Small intestine (tissue), 16 donors: ENCODE measurements around the gene CDH1. TPM values are rescaled to one million over a fixed set of nuclear protein-coding genes. Genes with fewer than 3 reads are reported as not detected.

Source experiments
- DNase-seq, 2 donors: peaks; one replicate each; pipeline versions ENCODE4 v3.0.0 to v3.0.0-alpha.2; 2013
- FAIRE-seq: peaks from 2 replicates; lab custom pipeline; 2012; peaks lifted over from hg19 to GRCh38; lab: Jason Lieb, UNC
- H3K27ac ChIP-seq, 3 donors: one replicate each; pipeline ENCODE4 v1.5.1; 2013; ENCODE audit warnings: low read length in 2 of 3, mild to moderate bottlenecking in 2 of 3, control low read depth in 1 of 3, inconsistent platforms in 1 of 3, low read depth in 1 of 3, moderate library complexity in 1 of 3
- H3K27me3 ChIP-seq, 3 donors: one replicate each; pipeline ENCODE4 v1.6.1; 2013; ENCODE audit warnings: low read length in 3 of 3, inconsistent platforms in 1 of 3; ENCODE audit not compliant: control insufficient read depth in 3 of 3, insufficient read depth in 3 of 3
- H3K36me3 ChIP-seq, 3 donors: one replicate each; pipeline ENCODE4 v1.6.1; 2013; ENCODE audit warnings: low read length in 3 of 3, inconsistent platforms in 1 of 3, low read depth in 1 of 3, mild to moderate bottlenecking in 1 of 3, moderate library complexity in 1 of 3; ENCODE audit not compliant: control insufficient read depth in 3 of 3, insufficient read depth in 2 of 3
- H3K4me1 ChIP-seq, 3 donors: one replicate each; pipeline ENCODE4 v1.6.1; 2013; ENCODE audit warnings: low read length in 2 of 3, inconsistent platforms in 1 of 3, low read depth in 1 of 3, mild to moderate bottlenecking in 1 of 3, moderate library complexity in 1 of 3; ENCODE audit not compliant: control insufficient read depth in 3 of 3, insufficient read depth in 2 of 3
- H3K4me3 ChIP-seq, 3 donors: one replicate each; pipeline ENCODE4 v1.5.1; 2013; ENCODE audit warnings: low read length in 3 of 3, control low read depth in 1 of 3, inconsistent platforms in 1 of 3, low read depth in 1 of 3, mild to moderate bottlenecking in 1 of 3, moderate library complexity in 1 of 3
- H3K9me3 ChIP-seq, 2 donors: one replicate each; pipeline ENCODE4 v1.6.1; 2013; ENCODE audit warnings: low read depth in 1 of 2, low read length in 1 of 2; ENCODE audit not compliant: control insufficient read depth in 2 of 2, insufficient read depth in 1 of 2
- WGBS, 3 donors: extraction: QIAGEN DNeasy Blood & Tissue Kit; methylation state at CpG; one replicate each; pipeline ENCODE4 v1.1.7; 2013; 5-methylcytosine and 5-hydroxymethylcytosine counted together
- long read RNA-seq, 10 donors: transcript quantifications; one replicate each; lab custom pipeline, GENCODE V29; 2026
- polyA plus RNA-seq, 4 donors: library from polyadenylated mRNA; stranded (reverse) in 3 of 4; unstranded in 1 of 4; fragments of 200-250 nt in 3 of 4; fragments of 120-200 nt in 1 of 4; gene quantifications; one replicate each; pipeline versions ENCODE4 v1.2.1 to v1.2.3, GENCODE V29; 2013
- donor health status: healthy with polysubstance abuse.
- donor health status: control.
- donor health status: control.
- donor health status: Bipolar disorder and iron deficiency.
- donor health status: healthy.

CDH1 gene
- polyA plus RNA-seq: 100 to 1,000 TPM in 2 of 4 donors, 10 to 100 TPM in 2; 76.2 to 366 (median 109) TPM
- long read RNA-seq, donor 1: 0 reads
- long read RNA-seq, donor 2, full-length matches to known transcripts: 22 of 29 reads
- long read RNA-seq, donor 2, partial matches to known transcripts: 7 of 29 reads
- long read RNA-seq, donor 2, other reads (novel, unspliced or antisense): 0 of 29 reads
- long read RNA-seq, donor 3, full-length matches to known transcripts: 6 of 53 reads
- long read RNA-seq, donor 3, partial matches to known transcripts: 47 of 53 reads
- long read RNA-seq, donor 3, other reads (novel, unspliced or antisense): 0 of 53 reads
- long read RNA-seq, donor 4, full-length matches to known transcripts: 2 of 2 reads
- long read RNA-seq, donor 4, partial matches to known transcripts: 0 of 2 reads
- long read RNA-seq, donor 4, other reads (novel, unspliced or antisense): 0 of 2 reads
- long read RNA-seq, donor 5, partial matches to known transcripts: 0 of 5 reads
- long read RNA-seq, donor 5, other reads (novel, unspliced or antisense): 0 of 5 reads
- long read RNA-seq, donor 6, full-length matches to known transcripts: 19 of 36 reads
- long read RNA-seq, donor 6, partial matches to known transcripts: 17 of 36 reads
- long read RNA-seq, donor 6, other reads (novel, unspliced or antisense): 0 of 36 reads
- long read RNA-seq, donor 7: 0 reads
- long read RNA-seq, donor 8: 0 reads
- long read RNA-seq, donor 9, full-length matches to known transcripts: 8 of 21 reads
- long read RNA-seq, donor 9, partial matches to known transcripts: 13 of 21 reads
- long read RNA-seq, donor 9, other reads (novel, unspliced or antisense): 0 of 21 reads
- long read RNA-seq, donor 10, full-length matches to known transcripts: 15 of 26 reads
- long read RNA-seq, donor 10, partial matches to known transcripts: 11 of 26 reads
- long read RNA-seq, donor 10, other reads (novel, unspliced or antisense): 0 of 26 reads

- Histone ChIP-seq H3K4me3 (peak within 1 kb of the TSS; percentile 68 to 90 (median 80)), H3K4me1 (peaks cover 0 to 42% (median 3%) of the 10 kb centered on the region in 3 donors), H3K9me3 (no peaks in the 10 kb centered on the region), H3K27me3 (peaks cover 0 to 15% (median 0%) of the 10 kb centered on the region in 3 donors), H3K27ac (peak within 1 kb of the TSS; percentile 90 to 95 (median 90)), H3K36me3 (peaks cover 0 to 15% (median 0%) of the 10 kb centered on the region in 3 donors)
- DNase-seq (peak; percentile 95 to 96), FAIRE-seq (no peak)
- WGBS, 3 donors: 3 to 4% (median 3%) methylated on average over 31 to 63 of the region's 63 CpGs
Observed at GRCh38 chr16:68737046-68737729, at the start of gene CDH1. Gene CDH1, plus strand, starts transcription at chr16:68737292. Its CDS starts 124 bp downstream, at chr16:68737416.

- H3K4me3 ChIP-seq: no peak overlapping the region
- no peaks in the 10 kb centered on the region for H3K9me3 ChIP-seq
- FAIRE-seq: no peak
- no peak overlapping the region for H3K27ac ChIP-seq
- 79 to 93% (median 87%) methylated on average over 5 of the region's 5 CpGs for WGBS, 3 donors
- H3K36me3 ChIP-seq: no peaks in the 10 kb centered on the region
- no peaks in the 10 kb centered on the region for H3K27me3 ChIP-seq
- DNase-seq: no peak
- no peaks in the 10 kb centered on the region for H3K4me1 ChIP-seq
Observed at GRCh38 chr16:68689921-68690320, 47.2 kb upstream of the CDH1 start.

- Histone ChIP-seq H3K4me1 (no peaks in the 10 kb centered on the region), H3K27me3 (no peaks in the 10 kb centered on the region), H3K36me3 (peaks cover 0 to 3% (median 0%) of the 10 kb centered on the region in 3 donors), H3K27ac (no peak overlapping the region), H3K4me3 (no peak overlapping the region), H3K9me3 (no peaks in the 10 kb centered on the region)
- no peak for FAIRE-seq
- 84 to 89% (median 85%) methylated on average over 11 of the region's 11 CpGs for WGBS, 3 donors
- no peak for DNase-seq
Observed at GRCh38 chr16:68695575-68695974, 41.5 kb upstream of the CDH1 start.

- 21 to 58% (median 35%) methylated on average over 8 of the region's 8 CpGs for WGBS, 3 donors
- Histone ChIP-seq H3K9me3 (no peaks in the 10 kb centered on the region), H3K27ac (no peak overlapping the region), H3K4me3 (no peak overlapping the region), H3K4me1 (no peaks in the 10 kb centered on the region), H3K36me3 (peaks cover 0 to 3% (median 0%) of the 10 kb centered on the region in 3 donors), H3K27me3 (no peaks in the 10 kb centered on the region)
- FAIRE-seq (no peak), DNase-seq (peak; percentile 16 to 45)
Observed at GRCh38 chr16:68696514-68696913, 40.6 kb upstream of the CDH1 start.

GRCh38 chr16:68698091-68698490 is 39.0 kb upstream of the CDH1 start:
- Histone ChIP-seq H3K9me3 (no peaks in the 10 kb centered on the region), H3K27me3 (no peaks in the 10 kb centered on the region), H3K4me1 (no peaks in the 10 kb centered on the region), H3K4me3 (no peak overlapping the region), H3K36me3 (peaks cover 0 to 3% (median 0%) of the 10 kb centered on the region in 3 donors), H3K27ac (no peak overlapping the region)
- WGBS, 3 donors: 91% methylated on average over 23 of the region's 23 CpGs
- no peak for DNase-seq
- FAIRE-seq: no peak

GRCh38 chr16:68700120-68700519 is 37.0 kb upstream of the CDH1 start:
- Histone ChIP-seq H3K4me1 (no peaks in the 10 kb centered on the region), H3K27ac (no peak overlapping the region), H3K9me3 (no peaks in the 10 kb centered on the region), H3K27me3 (no peaks in the 10 kb centered on the region), H3K4me3 (no peak overlapping the region), H3K36me3 (peaks cover 0 to 3% (median 0%) of the 10 kb centered on the region in 3 donors)
- no peak for DNase-seq
- no peak for FAIRE-seq
- WGBS, 3 donors: 56 to 68% (median 60%) methylated on average over 6 of the region's 6 CpGs

GRCh38 chr16:68700831-68701230 is 36.3 kb upstream of the CDH1 start:
- FAIRE-seq (no peak), DNase-seq (no peak)
- Histone ChIP-seq H3K27ac (no peak overlapping the region), H3K4me3 (no peak overlapping the region), H3K4me1 (no peaks in the 10 kb centered on the region), H3K36me3 (peaks cover 0 to 3% (median 0%) of the 10 kb centered on the region in 3 donors), H3K9me3 (no peaks in the 10 kb centered on the region), H3K27me3 (no peaks in the 10 kb centered on the region)
- WGBS, 3 donors: 72 to 86% (median 80%) methylated on average over 5 of the region's 5 CpGs
